Neural progenitor cell (in vitro differentiated cells): Measurements from ENCODE around the gene FBXL14. TPM values are rescaled to one million over a fixed set of nuclear protein-coding genes. Genes with fewer than 3 reads are reported as not detected.

Experiments used
- DNase-seq: peaks from one replicate; pipeline ENCODE4 v3.0.0-alpha.2; 2016; ENCODE audit warnings: low spot score
- H2AFZ ChIP-seq: fragments of 200-600 bp; sonication (generic); replicated peaks from 2 replicates; pipeline ENCODE4 v1.6.1; 2016; ENCODE audit warnings: antibody characterized with exemption
- H3F3A ChIP-seq: fragments of 200-600 bp; sonication (generic); 2 replicates; pipeline ENCODE4 v1.6.1; 2016; ENCODE audit warnings: antibody characterized with exemption, low read depth
- H3K27ac ChIP-seq: fragments of 200-600 bp; sonication (generic); 2 replicates; pipeline ENCODE4 v1.5.1; 2016; ENCODE audit warnings: mild to moderate bottlenecking
- H3K27me3 ChIP-seq: fragments of 200-600 bp; sonication (generic); 2 replicates; pipeline ENCODE4 v1.6.1; 2016; ENCODE audit warnings: mild to moderate bottlenecking, moderate library complexity
- H3K36me3 ChIP-seq: fragments of 200-600 bp; sonication (generic); 2 replicates; pipeline ENCODE4 v1.5.1; 2016
- H3K4me1 ChIP-seq: fragments of 200-600 bp; sonication (generic); 2 replicates; pipeline ENCODE4 v1.6.1; 2016; ENCODE audit warnings: mixed run types
- H3K4me2 ChIP-seq: fragments of 200-600 bp; sonication (generic); 2 replicates; pipeline ENCODE4 v1.6.1; 2016
- H3K4me3 ChIP-seq: fragments of 200-600 bp; sonication (generic); 2 replicates; pipeline ENCODE4 v1.5.1; 2016
- H3K79me2 ChIP-seq: fragments of 200-600 bp; sonication (generic); 2 replicates; pipeline ENCODE4 v1.6.1; 2016; ENCODE audit warnings: low read depth
- H3K9ac ChIP-seq: fragments of 200-600 bp; sonication (generic); 2 replicates; pipeline ENCODE4 v1.6.1; 2016
- H3K9me3 ChIP-seq: fragments of 200-600 bp; sonication (generic); 2 replicates; pipeline ENCODE4 v1.5.1; 2016; ENCODE audit warnings: low read depth
- H4K20me1 ChIP-seq: fragments of 200-600 bp; sonication (generic); 2 replicates; pipeline ENCODE4 v1.6.1; 2016; ENCODE audit warnings: low read depth
- H3K27ac Mint-ChIP-seq: 3 replicates; pipeline ENCODE4 v1.8.0; 2021; ENCODE audit warnings: mixed read lengths
- H3K27me3 Mint-ChIP-seq: 2 replicates; pipeline ENCODE4 v1.8.0; 2022; ENCODE audit warnings: low read depth, mild to moderate bottlenecking, inconsistent platforms, moderate library complexity, mixed read lengths; ENCODE audit not compliant: insufficient read depth
- H3K36me3 Mint-ChIP-seq: 3 replicates; pipeline ENCODE4 v1.8.0; 2021; ENCODE audit warnings: mixed read lengths
- H3K4me1 Mint-ChIP-seq: 3 replicates; pipeline ENCODE4 v1.8.0; 2021; ENCODE audit warnings: mixed read lengths
- H3K4me3 Mint-ChIP-seq: 3 replicates; pipeline ENCODE4 v1.8.0; 2021; ENCODE audit warnings: mild to moderate bottlenecking, moderate library complexity, mixed read lengths
- H3K9me3 Mint-ChIP-seq: 3 replicates; pipeline ENCODE4 v1.8.0; 2020; ENCODE audit warnings: mixed read lengths
- CTCF ChIP-seq: fragments of 200-600 bp; sonication (generic); IDR thresholded peaks from 2 replicates; pipeline ENCODE4 v1.5.1; 2017; ENCODE audit warnings: antibody characterized with exemption, mild to moderate bottlenecking
- EZH2 ChIP-seq: fragments of 200-600 bp; sonication (generic); IDR thresholded peaks from 2 replicates; pipeline ENCODE4 v1.6.1; 2017; ENCODE audit warnings: antibody characterized with exemption, mild to moderate bottlenecking, moderate library complexity
- EZH2phosphoT487 ChIP-seq: fragments of 200-600 bp; sonication (generic); IDR thresholded peaks from 2 replicates; pipeline ENCODE4 v1.6.1; 2017; ENCODE audit warnings: antibody characterized with exemption
- total RNA-seq: library from RNA; depleted of rRNA; stranded (reverse); fragments of >200 nt; gene quantifications from 2 replicates; pipeline ENCODE4 v1.2.3, GENCODE V29; 2015; ENCODE audit warnings: low replicate concordance

The FBXL14 gene
- total RNA-seq, 1 donor from 2014 or later: 27.3 TPM

DNA sequence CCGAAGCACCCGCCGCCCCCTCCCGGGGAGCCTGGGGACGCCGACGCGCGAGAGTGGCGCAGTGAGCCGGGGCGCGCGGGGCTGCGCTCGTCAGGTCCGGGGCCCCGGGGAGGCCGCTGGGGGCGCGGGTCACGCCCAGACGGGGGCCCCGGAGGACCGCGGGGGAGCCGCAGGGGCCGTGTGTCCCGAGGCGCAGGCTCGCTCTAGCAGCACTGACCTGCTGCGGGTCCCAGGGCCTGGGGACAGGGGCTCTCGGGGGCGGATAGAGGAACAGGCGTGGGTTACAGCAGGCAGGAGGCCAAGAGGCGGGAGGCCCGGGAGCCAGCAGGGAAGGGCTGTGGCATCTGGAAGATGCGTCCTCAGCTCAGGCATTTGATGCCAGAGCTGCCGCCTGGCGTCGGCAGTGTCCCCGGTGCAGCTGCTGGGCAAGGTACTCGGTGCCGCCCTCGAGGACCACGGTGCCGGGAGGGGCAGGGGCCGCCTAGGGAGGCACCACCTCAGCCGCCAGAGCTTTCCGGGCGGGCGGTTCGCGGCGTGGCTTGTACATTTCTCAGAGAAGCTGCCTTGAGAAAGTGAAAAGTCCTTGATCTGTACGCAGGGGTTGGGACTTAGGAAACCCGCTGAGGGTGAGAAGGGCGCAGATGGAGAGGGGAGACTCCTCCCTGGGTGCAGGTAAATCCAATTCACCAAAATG is 35.9 kb upstream of the FBXL14 start:
- Mint-ChIP-seq H3K27ac (no peak overlapping the region), H3K4me3 (peak overlapping the region; percentile 84)

GRCh38 chr12:1629338-1630132 is 35.2 kb upstream of the FBXL14 start:
- DNase-seq: peak; percentile 61
- Mint-ChIP-seq H3K27me3 (peaks cover 30% of the 10 kb centered on the region), H3K4me1 (peaks cover 53% of the 10 kb centered on the region), H3K36me3 (peaks cover 10% of the 10 kb centered on the region), H3K4me3 (peak overlapping the region; percentile 84), H3K9me3 (no peaks in the 10 kb centered on the region), H3K27ac (peak overlapping the region; percentile 9)
- Histone ChIP-seq H3K9ac (no peak overlapping the region), H4K20me1 (peaks cover 86% of the 10 kb centered on the region), H3F3A (peaks cover 27% of the 10 kb centered on the region), H3K4me3 (peak overlapping the region; percentile 63), H3K27me3 (peaks cover 70% of the 10 kb centered on the region), H3K4me1 (peaks cover 50% of the 10 kb centered on the region), H3K79me2 (no peaks in the 10 kb centered on the region), H3K4me2 (peak overlapping the region; percentile 98), H3K27ac (no peak overlapping the region), H3K36me3 (no peaks in the 10 kb centered on the region), H3K9me3 (no peaks in the 10 kb centered on the region), H2AFZ (no peak overlapping the region)
- no peak for TF ChIP-seq EZH2
- TF ChIP-seq EZH2phosphoT487: no peak
- no peak for TF ChIP-seq CTCF

More for the DNA sequence above, 35.9 kb upstream of the FBXL14 start:
- Mint-ChIP-seq H3K9me3 (no peaks in the 10 kb centered on the region), H3K36me3 (peaks cover 10% of the 10 kb centered on the region), H3K27me3 (peaks cover 28% of the 10 kb centered on the region), H3K4me1 (peaks cover 55% of the 10 kb centered on the region)
- Histone ChIP-seq H3K4me1 (peaks cover 43% of the 10 kb centered on the region), H3F3A (peaks cover 27% of the 10 kb centered on the region), H3K4me2 (peak overlapping the region; percentile 98), H3K36me3 (no peaks in the 10 kb centered on the region), H3K9me3 (no peaks in the 10 kb centered on the region), H3K79me2 (no peaks in the 10 kb centered on the region), H3K27ac (no peak overlapping the region), H3K27me3 (peaks cover 73% of the 10 kb centered on the region), H4K20me1 (peaks cover 86% of the 10 kb centered on the region), H2AFZ (no peak overlapping the region), H3K9ac (no peak overlapping the region), H3K4me3 (peak overlapping the region; percentile 63)
- peak; percentile 69 for DNase-seq
- TF ChIP-seq EZH2phosphoT487 (peak; percentile 75), CTCF (peak; percentile 24), EZH2 (peak; percentile 82)

DNA sequence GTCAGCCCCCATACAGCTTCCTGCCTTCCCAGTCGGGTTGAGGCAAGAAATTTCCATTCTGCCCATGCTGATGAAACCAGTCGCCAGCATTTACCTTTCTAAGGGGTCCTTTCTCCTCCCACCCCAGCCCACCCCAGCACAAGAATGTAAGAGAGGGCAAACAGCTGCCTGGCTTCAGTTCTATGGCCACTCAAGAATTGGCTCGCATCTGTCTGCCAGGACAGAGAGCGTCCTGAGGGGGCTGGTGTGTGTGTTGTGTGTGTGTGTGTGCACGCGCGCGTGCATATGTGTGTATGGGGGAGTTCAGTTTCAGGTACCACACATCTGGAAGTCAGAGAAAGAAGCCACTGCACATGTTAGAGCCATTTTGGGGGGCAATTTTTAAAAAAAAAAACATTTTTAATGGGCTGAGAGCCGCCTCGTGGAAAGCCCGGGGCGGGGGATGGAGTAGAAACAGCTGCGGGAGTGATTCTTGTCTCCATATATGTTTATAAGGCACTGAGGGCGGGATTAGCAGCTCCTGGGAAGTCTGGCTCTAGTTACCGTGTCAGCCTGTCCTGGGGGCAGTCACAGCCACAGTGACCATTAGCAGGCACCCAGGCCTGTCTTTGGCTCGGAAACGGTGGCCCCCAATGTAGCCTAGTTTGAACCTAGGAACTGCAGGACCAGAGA is 34.4 kb upstream of the FBXL14 start, which contains the start of gene WNT5B:
TSS of gene WNT5B (plus strand) at position 566 of the 672 bp plus-strand sequence. CDS start 2,124 bp downstream, outside the sequence.
- peaks cover 30% of the 10 kb centered on the region for H3K27me3 Mint-ChIP-seq
- Histone ChIP-seq H3K9ac (no peak within 1 kb of the TSS), H3K36me3 (no peaks in the 10 kb centered on the region), H3K4me1 (peaks cover 50% of the 10 kb centered on the region), H3K4me3 (peak within 1 kb of the TSS; percentile 63), H3K4me2 (peak within 1 kb of the TSS; percentile 98), H3F3A (peaks cover 24% of the 10 kb centered on the region), H3K27ac (no peak within 1 kb of the TSS), H4K20me1 (peaks cover 82% of the 10 kb centered on the region), H3K27me3 (peaks cover 70% of the 10 kb centered on the region), H3K9me3 (no peaks in the 10 kb centered on the region), H3K79me2 (no peaks in the 10 kb centered on the region), H2AFZ (no peak within 1 kb of the TSS)
- no peak for TF ChIP-seq EZH2phosphoT487
- no peak for TF ChIP-seq CTCF
- TF ChIP-seq EZH2: no peak
- peak within 1 kb of the TSS; percentile 9 for H3K27ac Mint-ChIP-seq
- peaks cover 50% of the 10 kb centered on the region for H3K4me1 Mint-ChIP-seq
- peaks cover 12% of the 10 kb centered on the region for H3K36me3 Mint-ChIP-seq
- no peaks in the 10 kb centered on the region for H3K9me3 Mint-ChIP-seq
- peak; percentile 42 for DNase-seq
- peak within 1 kb of the TSS; percentile 84 for H3K4me3 Mint-ChIP-seq
